CD8-positive, alpha-beta memory T cell (primary cell): ENCODE measurements around the gene PCNP. TPM values are rescaled to one million over a fixed set of nuclear protein-coding genes. Genes with fewer than 3 reads are reported as not detected.
A peak's percentile ranks its signal among the peaks of the same experiment; 100 is the strongest.
"Not testable (repeated sequence)": the region's sequence is repeated elsewhere in the genome, so short reads cannot be mapped to it uniquely, and the experiment has no call there.

ENCODE experiments used
- CTCF ChIA-PET: fragments of 350-600 bp; sonication (Branson Sonifier 250); formaldehyde crosslinking; loops from one replicate; lab custom pipeline; 2021; ENCODE audit warnings: antibody characterized with exemption; lab: Charles Lee
- POLR2A ChIA-PET: fragments of 350-600 bp; sonication (Branson Sonifier 250); formaldehyde crosslinking; loops from one replicate; lab custom pipeline; 2021; ENCODE audit warnings: antibody characterized with exemption; lab: Charles Lee
- DNase-seq, 5 donors: peaks; one replicate each; pipeline versions ENCODE4 v3.0.0 to v3.0.0-alpha.2; 2020 to 2022; ENCODE audit warnings: mixed read lengths in 1 of 5
- H3K27ac ChIP-seq: one replicate; pipeline ENCODE4 v1.7.0; 2013; ENCODE audit warnings: low read depth, mild to moderate bottlenecking, low read length, moderate library complexity
- H3K27me3 ChIP-seq: 2 replicates; pipeline ENCODE4 v1.7.0; 2013; ENCODE audit warnings: low read length, mild to moderate bottlenecking; ENCODE audit not compliant: insufficient read depth, poor library complexity, severe bottlenecking
- H3K36me3 ChIP-seq: 2 replicates; pipeline ENCODE4 v1.7.0; 2013; ENCODE audit warnings: mild to moderate bottlenecking, low read length, moderate library complexity; ENCODE audit not compliant: insufficient read depth
- H3K4me1 ChIP-seq: 2 replicates; pipeline ENCODE4 v1.7.0; 2013; ENCODE audit warnings: mild to moderate bottlenecking, low read length, moderate library complexity; ENCODE audit not compliant: insufficient read depth
- H3K4me3 ChIP-seq: 2 replicates; pipeline ENCODE4 v1.7.0; 2013; ENCODE audit warnings: mild to moderate bottlenecking, low read length
- H3K9me3 ChIP-seq: 2 replicates; pipeline ENCODE4 v1.7.0; 2013; ENCODE audit warnings: mild to moderate bottlenecking, low read length
- H3K27ac Mint-ChIP-seq, 8 donors: one replicate each; pipeline ENCODE4 v1.8.0; 2020 to 2021; ENCODE audit warnings: mixed read lengths in 8 of 8, mild to moderate bottlenecking in 6 of 8, inconsistent platforms in 3 of 8, moderate library complexity in 3 of 8
- H3K27me3 Mint-ChIP-seq, 2 donors: one replicate each; pipeline ENCODE4 v1.8.0; 2020 to 2021; ENCODE audit warnings: mixed read lengths in 2 of 2, mild to moderate bottlenecking in 1 of 2, moderate library complexity in 1 of 2
- H3K36me3 Mint-ChIP-seq, 3 donors: one replicate each; pipeline ENCODE4 v1.8.0; 2020 to 2021; ENCODE audit warnings: mixed read lengths in 3 of 3, inconsistent platforms in 1 of 3, mild to moderate bottlenecking in 1 of 3
- H3K4me1 Mint-ChIP-seq, 3 donors: one replicate each; pipeline ENCODE4 v1.8.0; 2020 to 2021; ENCODE audit warnings: mixed read lengths in 3 of 3, inconsistent platforms in 1 of 3, mild to moderate bottlenecking in 1 of 3
- H3K4me3 Mint-ChIP-seq, 7 donors: one replicate each; pipeline ENCODE4 v1.8.0; 2020 to 2021; ENCODE audit warnings: mixed read lengths in 7 of 7, mild to moderate bottlenecking in 6 of 7, moderate library complexity in 4 of 7, inconsistent platforms in 2 of 7
- H3K9me3 Mint-ChIP-seq, 5 donors: one replicate each; pipeline ENCODE4 v1.8.0; 2020 to 2022; ENCODE audit warnings: mixed read lengths in 5 of 5, mild to moderate bottlenecking in 3 of 5, moderate library complexity in 2 of 5, inconsistent platforms in 1 of 5
- polyA plus RNA-seq: library from polyadenylated mRNA; unstranded; fragments of 300-500 nt; fragmentation: Illumina TruSeq; gene quantifications from one replicate; pipeline ENCODE4 v1.2.3, GENCODE V29; 2021
- total RNA-seq, 2 experiments: library from RNA; stranded (reverse); gene quantifications; one replicate each; pipeline ENCODE4 v1.2.3, GENCODE V29; 2021

Gene PCNP
- total and polyA plus RNA-seq, 3 experiments from 2014 or later: 124 to 216 (median 205) TPM

DNA sequence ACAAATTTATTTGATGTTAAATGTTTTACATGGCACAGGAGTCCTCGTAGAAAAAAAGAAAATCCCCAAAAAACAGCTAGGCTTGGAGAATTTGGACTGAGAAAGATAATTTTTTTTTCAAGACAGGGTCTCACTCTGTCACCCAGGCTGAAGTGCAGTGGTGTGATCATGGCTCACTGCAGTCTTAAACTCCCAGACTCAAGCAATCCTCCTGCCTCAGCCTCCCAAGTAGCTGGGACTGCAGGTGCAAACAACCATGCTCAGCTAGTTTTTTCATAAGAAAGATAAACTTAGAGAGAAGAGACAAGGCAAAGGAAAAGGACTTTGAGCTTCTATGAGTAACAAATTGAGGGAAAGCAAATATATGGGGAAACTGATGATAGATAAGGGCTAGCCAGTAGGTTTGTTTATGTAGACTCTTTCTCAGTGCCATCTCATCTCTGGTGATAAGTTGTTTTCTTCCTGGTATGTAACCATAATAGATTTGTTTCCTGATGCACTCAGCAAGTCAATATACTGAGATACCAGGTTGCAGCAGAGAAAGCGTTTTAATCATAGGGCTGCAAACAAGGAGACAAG is 25.4 kb upstream of the PCNP start:
- H3K27ac ChIP-seq: no peak overlapping the region
- CTCF ChIA-PET: no interaction called here

DNA sequence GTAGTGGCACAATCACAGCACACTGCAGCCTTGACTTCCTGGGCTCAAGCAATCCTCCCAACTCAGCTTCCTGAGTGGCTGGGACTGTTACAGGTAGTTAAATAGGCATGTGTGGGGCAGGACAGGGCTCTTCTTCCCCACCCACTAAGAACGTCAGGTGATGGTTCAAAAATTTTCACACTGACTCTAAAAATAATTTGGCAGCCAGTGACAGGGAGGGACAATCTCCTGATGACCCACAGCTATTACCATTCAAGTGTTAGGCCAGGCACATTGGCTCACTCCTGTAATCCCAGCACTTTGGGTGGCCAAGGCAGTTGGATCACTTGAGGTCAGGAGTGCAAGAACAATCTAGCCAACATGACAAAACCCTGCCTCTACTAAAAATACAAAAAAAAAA is 24.5 kb upstream of the PCNP start:
- Mint-ChIP-seq H3K4me3 (no peak overlapping the region), H3K27ac (no peak overlapping the region), H3K4me1 (peaks cover 2 to 12% (median 2%) of the 10 kb centered on the region in 3 donors), H3K9me3 (no peaks in the 10 kb centered on the region), H3K36me3 (no peaks in the 10 kb centered on the region), H3K27me3 (peaks cover 3 to 7% of the 10 kb centered on the region in 2 donors)
- DNase-seq: no peak
- Histone ChIP-seq H3K27ac (no peak overlapping the region), H3K27me3 (no peaks in the 10 kb centered on the region), H3K4me3 (no peak overlapping the region), H3K4me1 (peaks cover 2% of the 10 kb centered on the region), H3K36me3 (no peaks in the 10 kb centered on the region), H3K9me3 (no peaks in the 10 kb centered on the region)
- ChIA-PET POLR2A (no interaction called here), CTCF (no interaction called here)

More for the DNA sequence above, 25.4 kb upstream of the PCNP start:
- no peak overlapping the region for H3K4me3 Mint-ChIP-seq
- H3K9me3 Mint-ChIP-seq: no peaks in the 10 kb centered on the region
- peaks cover 10 to 20% (median 10%) of the 10 kb centered on the region in 3 donors for H3K4me1 Mint-ChIP-seq
- Histone ChIP-seq H3K36me3 (no peaks in the 10 kb centered on the region), H3K4me3 (no peak overlapping the region), H3K9me3 (no peaks in the 10 kb centered on the region), H3K4me1 (peaks cover 10% of the 10 kb centered on the region), H3K27me3 (no peaks in the 10 kb centered on the region)
- H3K27ac Mint-ChIP-seq: peak overlapping the region in 4 of 8 donors; percentile 20 to 70 (median 26)
- H3K36me3 Mint-ChIP-seq: no peaks in the 10 kb centered on the region
- POLR2A ChIA-PET: interaction anchor here (0.6 kb wide), 1 partner anchor 1148 kb away, joined by 5 read pairs; the partner anchor contains the start of gene TOMM70
- no peak for DNase-seq
- H3K27me3 Mint-ChIP-seq: peaks cover 0 to 4% of the 10 kb centered on the region in 2 donors

DNA sequence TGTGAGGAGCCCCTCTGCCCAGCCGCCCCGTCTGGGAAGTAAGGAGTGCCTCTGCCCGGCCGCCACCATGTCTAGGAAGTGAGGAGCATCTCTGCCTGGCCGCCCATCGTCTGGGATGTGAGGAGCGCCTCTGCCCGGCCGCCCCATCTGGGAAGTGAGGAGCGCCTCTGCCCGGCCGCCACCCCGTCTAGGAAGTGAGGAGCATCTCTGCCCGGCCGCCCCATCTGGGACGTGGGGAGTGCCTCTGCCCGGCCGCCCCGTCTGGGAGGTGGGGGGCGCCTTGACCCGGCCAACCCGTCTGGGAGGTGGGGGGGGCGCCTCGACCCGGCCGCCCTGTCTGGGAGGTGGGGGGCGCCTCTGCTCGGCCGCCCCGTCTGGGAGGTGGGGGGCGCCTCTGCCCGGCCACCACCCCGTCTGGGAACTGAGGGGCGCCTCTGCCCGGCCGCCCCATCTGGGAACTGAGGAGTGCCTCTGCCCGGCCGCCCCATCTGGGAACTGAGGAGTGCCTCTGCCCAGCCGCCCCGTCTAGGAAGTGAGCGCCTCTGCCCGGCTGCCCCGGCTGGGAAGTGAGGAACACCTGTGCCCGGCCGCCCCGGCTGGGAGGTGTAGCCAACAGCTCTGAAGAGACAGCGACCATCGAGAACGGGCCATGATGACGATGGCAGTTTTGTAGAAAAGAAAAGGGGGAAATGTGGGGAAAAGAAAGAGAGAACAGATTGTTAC is 22.5 kb upstream of the PCNP start:
- H3K27ac ChIP-seq, H3K36me3 Mint-ChIP-seq, H3K4me1 Mint-ChIP-seq, POLR2A ChIA-PET, H3K4me1 ChIP-seq, H3K27me3 ChIP-seq, H3K9me3 Mint-ChIP-seq, CTCF ChIA-PET, H3K4me3 ChIP-seq, H3K4me3 Mint-ChIP-seq, H3K36me3 ChIP-seq, DNase-seq, H3K9me3 ChIP-seq: not testable (repeated sequence)
- peak overlapping the region in 1 of 8 donors; percentile 24 for H3K27ac Mint-ChIP-seq
- H3K27me3 Mint-ChIP-seq: peaks cover 11 to 23% of the 10 kb centered on the region in 2 donors

DNA sequence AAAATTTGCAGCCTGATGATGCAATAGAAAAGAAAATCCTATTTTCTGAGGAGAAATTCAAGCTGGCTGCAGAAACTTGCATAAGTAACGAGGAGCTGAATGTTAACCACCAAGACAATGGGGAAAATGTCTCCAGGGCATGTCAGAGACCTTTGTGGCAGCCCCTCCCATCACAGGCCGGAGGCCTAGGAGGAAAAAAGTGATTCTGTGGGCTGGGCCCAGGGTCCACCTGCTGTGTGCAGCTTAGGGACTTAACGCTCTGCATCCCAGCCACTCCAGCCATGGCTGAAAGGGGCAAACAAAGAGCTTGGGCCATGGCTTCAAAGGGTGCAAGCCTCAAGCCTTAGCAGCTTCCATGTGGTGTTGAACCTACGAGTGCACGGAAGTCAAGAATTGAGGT is 20.6 kb upstream of the PCNP start:
- CTCF ChIA-PET, DNase-seq, H3K27ac Mint-ChIP-seq, H3K4me1 ChIP-seq, H3K36me3 ChIP-seq, H3K9me3 ChIP-seq, H3K27ac ChIP-seq, H3K4me3 Mint-ChIP-seq, H3K36me3 Mint-ChIP-seq, H3K4me1 Mint-ChIP-seq, H3K27me3 ChIP-seq, H3K9me3 Mint-ChIP-seq, H3K4me3 ChIP-seq, POLR2A ChIA-PET: not testable (repeated sequence)
- peaks cover 11 to 27% of the 10 kb centered on the region in 2 donors for H3K27me3 Mint-ChIP-seq

DNA sequence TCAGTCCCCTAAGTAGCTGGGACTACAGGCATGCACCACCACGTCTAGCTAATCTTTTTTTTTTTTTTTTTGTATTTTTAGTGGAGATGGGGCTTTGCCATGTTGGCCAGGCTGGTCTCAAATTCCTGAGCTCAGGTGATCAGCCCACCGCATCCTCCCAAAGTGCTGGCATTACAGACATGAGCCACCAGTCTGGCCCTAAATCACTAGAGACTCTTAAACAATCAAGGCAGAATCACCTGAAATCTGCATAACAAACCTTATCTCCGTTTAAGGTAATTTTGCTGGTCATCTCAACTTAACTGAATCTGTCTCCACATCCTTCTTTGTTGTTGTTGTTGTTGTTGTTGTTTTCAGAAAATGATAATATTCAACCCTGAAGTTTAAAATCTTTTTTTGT is 17.9 kb upstream of the PCNP start:
- H3K27ac Mint-ChIP-seq: no peak overlapping the region
- no peaks in the 10 kb centered on the region for H3K36me3 ChIP-seq
- no peak overlapping the region for H3K4me3 ChIP-seq
- peaks cover 4 to 5% (median 4%) of the 10 kb centered on the region in 3 donors for H3K4me1 Mint-ChIP-seq
- CTCF ChIA-PET: interaction anchor here (1.1 to 2.0 kb wide), 2 partner anchors 10 to 13 kb away, joined by 3 to 6 read pairs; no protein-coding TSS in a partner anchor
- H3K36me3 Mint-ChIP-seq: peaks cover 0 to 1% (median 0%) of the 10 kb centered on the region in 3 donors
- no peaks in the 10 kb centered on the region for H3K4me1 ChIP-seq
- POLR2A ChIA-PET: interaction anchor here (0.6 kb wide), 1 partner anchor 83 kb away, joined by 3 read pairs; no protein-coding TSS in a partner anchor
- no peak overlapping the region for H3K4me3 Mint-ChIP-seq
- no peaks in the 10 kb centered on the region for H3K27me3 ChIP-seq
- no peaks in the 10 kb centered on the region for H3K9me3 Mint-ChIP-seq
- no peak overlapping the region for H3K27ac ChIP-seq
- no peaks in the 10 kb centered on the region for H3K9me3 ChIP-seq
- peaks cover 9 to 32% of the 10 kb centered on the region in 2 donors for H3K27me3 Mint-ChIP-seq
- DNase-seq: no peak

DNA sequence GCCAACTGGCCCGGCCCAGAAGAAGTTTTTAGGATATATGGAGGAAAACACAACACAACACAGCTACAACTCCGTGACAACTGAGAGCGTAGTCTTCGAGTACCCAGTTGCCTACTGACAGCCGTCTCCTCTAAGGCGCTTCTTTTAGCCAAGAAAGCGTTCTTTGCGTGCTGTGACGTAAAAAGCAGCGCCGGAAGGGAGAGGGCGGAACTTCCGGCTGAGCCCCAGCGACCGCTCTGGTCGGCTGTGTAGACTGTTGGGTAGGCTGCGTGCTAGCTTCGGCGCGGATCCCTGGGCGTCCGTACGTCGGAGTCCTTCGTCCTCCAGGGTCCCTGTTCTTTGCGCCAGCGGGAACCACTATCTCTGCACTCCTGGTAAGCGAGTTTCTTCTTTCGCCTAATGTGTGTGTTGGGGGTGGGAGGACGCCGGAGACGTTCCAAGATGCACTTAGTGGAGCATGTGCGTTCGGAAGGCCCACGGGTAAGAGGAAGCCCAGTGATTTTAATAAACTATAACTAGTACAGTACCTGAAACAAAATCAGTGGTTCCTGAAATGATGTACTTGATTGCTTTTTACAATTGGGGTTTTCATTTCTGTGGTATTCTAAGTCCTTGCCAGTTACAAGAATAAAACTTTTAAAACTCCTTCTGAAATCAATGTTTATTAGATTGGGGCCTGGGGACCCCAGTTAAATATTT is 12.2 kb upstream of the PCNP start, which contains the start of gene TRMT10C:
Gene TRMT10C, plus strand, starts transcription at position 239 of the 699 bp plus-strand sequence. CDS start 2,914 bp downstream, outside the sequence.
- Histone ChIP-seq H3K27me3 (no peaks in the 10 kb centered on the region), H3K27ac (peak within 1 kb of the TSS; percentile 88), H3K4me1 (peaks cover 17% of the 10 kb centered on the region), H3K36me3 (peaks cover 12% of the 10 kb centered on the region), H3K9me3 (no peaks in the 10 kb centered on the region), H3K4me3 (peak within 1 kb of the TSS; percentile 98)
- CTCF ChIA-PET: interaction anchor here (1.4 to 2.8 kb wide), 2 partner anchors 9 to 12 kb away, joined by 3 to 11 read pairs; partner anchors contain the start of gene PCNP
- Mint-ChIP-seq H3K36me3 (peaks cover 0 to 40% (median 13%) of the 10 kb centered on the region in 3 donors), H3K4me3 (peak within 1 kb of the TSS; percentile 96 to 100 (median 99)), H3K27ac (peak within 1 kb of the TSS; percentile 93 to 99 (median 99)), H3K4me1 (peaks cover 25 to 45% (median 33%) of the 10 kb centered on the region in 3 donors), H3K27me3 (peaks cover 0 to 7% of the 10 kb centered on the region in 2 donors), H3K9me3 (peaks cover 0 to 2% (median 0%) of the 10 kb centered on the region in 5 donors)
- POLR2A ChIA-PET: interaction anchor here (0.5 to 2.2 kb wide), 5 partner anchors 12 to 163 kb away, joined by 3 to 25 read pairs (median 4); partner anchors contain the start of genes CEP97 and PCNP
- peak; percentile 86 to 95 (median 89) for DNase-seq

DNA sequence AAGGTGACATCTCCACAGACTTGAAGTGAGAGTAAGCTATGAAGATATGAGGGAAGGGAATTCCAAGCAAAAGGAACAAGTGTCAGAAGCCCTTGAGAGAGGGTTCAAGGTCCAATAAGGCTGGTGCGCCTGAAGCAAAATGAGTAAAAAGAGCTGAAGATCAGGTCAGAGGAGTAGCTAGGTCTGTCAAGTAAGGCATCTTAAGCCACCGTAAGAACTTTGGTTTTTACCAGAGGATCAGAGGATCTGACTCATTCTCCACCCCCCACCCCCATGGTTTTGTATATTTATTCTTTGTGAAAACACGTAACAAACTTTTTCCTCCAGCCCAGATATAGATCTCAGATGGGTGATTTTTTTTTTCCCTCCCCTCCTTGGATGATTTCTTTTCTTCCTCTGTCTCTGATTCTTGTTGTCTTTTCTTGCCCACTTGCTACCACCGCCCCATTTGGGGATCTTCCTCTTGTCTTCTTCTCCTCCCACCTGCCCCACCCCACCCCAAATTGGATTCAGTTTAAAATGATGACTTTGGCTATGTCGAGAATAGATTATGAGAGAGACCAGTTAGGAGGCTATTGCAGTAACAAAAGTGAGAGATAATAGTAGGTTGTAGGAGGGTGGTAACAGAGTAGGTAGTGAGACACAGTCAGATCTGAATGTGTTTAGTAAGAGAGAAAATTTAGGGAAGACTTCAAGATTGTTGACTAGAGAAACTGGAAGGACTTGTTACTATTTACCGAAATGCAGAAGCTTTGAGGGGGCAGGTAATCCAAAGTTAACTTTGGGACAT is 6.3 kb upstream of the PCNP start:
- POLR2A ChIA-PET: no interaction called here
- CTCF ChIA-PET: no interaction called here
- peaks cover 0 to 4% of the 10 kb centered on the region in 2 donors for H3K27me3 Mint-ChIP-seq
- DNase-seq: no peak
- H3K9me3 Mint-ChIP-seq: no peaks in the 10 kb centered on the region
- Histone ChIP-seq H3K4me1 (peaks cover 25% of the 10 kb centered on the region), H3K27ac (no peak overlapping the region), H3K27me3 (no peaks in the 10 kb centered on the region), H3K36me3 (peaks cover 12% of the 10 kb centered on the region), H3K9me3 (no peaks in the 10 kb centered on the region), H3K4me3 (no peak overlapping the region)
- peak overlapping the region in 5 of 8 donors; percentile 1 to 87 (median 12) for H3K27ac Mint-ChIP-seq
- H3K36me3 Mint-ChIP-seq: peaks cover 0 to 40% (median 15%) of the 10 kb centered on the region in 3 donors
- H3K4me3 Mint-ChIP-seq: no peak overlapping the region
- peaks cover 26 to 65% (median 49%) of the 10 kb centered on the region in 3 donors for H3K4me1 Mint-ChIP-seq
